Duodenal mucosa (tissue), 2 donors: Measurements from ENCODE around the gene HSP90B1.

Experiments used
- H3K27ac ChIP-seq: one replicate; pipeline ENCODE4 v1.7.0; 2013; ENCODE audit warnings: low read depth, low read length
- H3K27me3 ChIP-seq, 2 donors: one replicate each; pipeline ENCODE4 v1.7.0; 2013; ENCODE audit warnings: low read length in 2 of 2, control low read depth in 1 of 2; ENCODE audit not compliant: insufficient read depth in 2 of 2, control insufficient read depth in 1 of 2
- H3K36me3 ChIP-seq, 2 donors: one replicate each; pipeline ENCODE4 v1.7.0; 2013; ENCODE audit warnings: low read length in 2 of 2, control low read depth in 1 of 2; ENCODE audit not compliant: insufficient read depth in 2 of 2, control insufficient read depth in 1 of 2
- H3K4me1 ChIP-seq, 2 donors: one replicate each; pipeline ENCODE4 v1.7.0; 2013; ENCODE audit warnings: low read length in 2 of 2, control low read depth in 1 of 2; ENCODE audit not compliant: insufficient read depth in 2 of 2, control insufficient read depth in 1 of 2
- H3K4me3 ChIP-seq, 2 donors: one replicate each; pipeline ENCODE4 v1.7.0; 2013; ENCODE audit warnings: low read length in 2 of 2, low read depth in 1 of 2
- H3K9ac ChIP-seq, 2 donors: one replicate each; pipeline ENCODE4 v1.7.0; 2013; ENCODE audit warnings: low read length in 2 of 2, low read depth in 1 of 2
- H3K9me3 ChIP-seq, 2 donors: one replicate each; pipeline ENCODE4 v1.7.0; 2013; ENCODE audit warnings: low read length in 2 of 2, control low read depth in 1 of 2; ENCODE audit not compliant: control insufficient read depth in 1 of 2

The HSP90B1 gene

GRCh38 chr12:103905730-103906349 lies 24.4 kb upstream of the HSP90B1 start:
- Histone ChIP-seq H3K4me1 (no peaks in the 10 kb centered on the region), H3K36me3 (no peaks in the 10 kb centered on the region), H3K4me3 (no peak overlapping the region), H3K27me3 (no peaks in the 10 kb centered on the region), H3K9ac (no peak overlapping the region), H3K9me3 (no peaks in the 10 kb centered on the region), H3K27ac (no peak overlapping the region)

GRCh38 chr12:103908246-103908541 lies 22.0 kb upstream of the HSP90B1 start:
- Histone ChIP-seq H3K4me1 (no peaks in the 10 kb centered on the region), H3K27ac (no peak overlapping the region), H3K4me3 (no peak overlapping the region), H3K27me3 (no peaks in the 10 kb centered on the region), H3K9me3 (no peaks in the 10 kb centered on the region), H3K9ac (no peak overlapping the region), H3K36me3 (no peaks in the 10 kb centered on the region)

- H3K4me3 ChIP-seq, result no peak overlapping the region
- H3K27ac ChIP-seq, result no peak overlapping the region
- H3K27me3 ChIP-seq, result no peaks in the 10 kb centered on the region
- no peak overlapping the region for H3K9ac ChIP-seq
- no peaks in the 10 kb centered on the region for H3K9me3 ChIP-seq
- no peaks in the 10 kb centered on the region for H3K4me1 ChIP-seq
- H3K36me3 ChIP-seq, result no peaks in the 10 kb centered on the region
Observed at GRCh38 chr12:103908877-103909276, 21.3 kb upstream of the HSP90B1 start.

- no peaks in the 10 kb centered on the region for H3K9me3 ChIP-seq
- no peaks in the 10 kb centered on the region for H3K27me3 ChIP-seq
- no peak overlapping the region for H3K27ac ChIP-seq
- H3K4me1 ChIP-seq, result no peaks in the 10 kb centered on the region
- no peaks in the 10 kb centered on the region for H3K36me3 ChIP-seq
- H3K9ac ChIP-seq, result no peak overlapping the region
- H3K4me3 ChIP-seq, result no peak overlapping the region
Observed at GRCh38 chr12:103909811-103910210, 20.4 kb upstream of the HSP90B1 start.

GRCh38 chr12:103912069-103912468 lies 18.1 kb upstream of the HSP90B1 start:
- Histone ChIP-seq H3K9me3 (no peaks in the 10 kb centered on the region), H3K4me3 (no peak overlapping the region), H3K36me3 (no peaks in the 10 kb centered on the region), H3K4me1 (no peaks in the 10 kb centered on the region), H3K27ac (no peak overlapping the region), H3K27me3 (no peaks in the 10 kb centered on the region), H3K9ac (no peak overlapping the region)

GRCh38 chr12:103913100-103913499 lies 17.1 kb upstream of the HSP90B1 start:
- H3K9ac ChIP-seq, result no peak overlapping the region
- H3K9me3 ChIP-seq, result no peaks in the 10 kb centered on the region
- no peak overlapping the region for H3K27ac ChIP-seq
- H3K4me3 ChIP-seq, result no peak overlapping the region
- no peaks in the 10 kb centered on the region for H3K36me3 ChIP-seq
- H3K27me3 ChIP-seq, result no peaks in the 10 kb centered on the region
- no peaks in the 10 kb centered on the region for H3K4me1 ChIP-seq

- Histone ChIP-seq H3K9me3 (no peaks in the 10 kb centered on the region), H3K27ac (no peak overlapping the region), H3K4me1 (no peaks in the 10 kb centered on the region), H3K36me3 (no peaks in the 10 kb centered on the region), H3K9ac (no peak overlapping the region), H3K27me3 (no peaks in the 10 kb centered on the region), H3K4me3 (no peak overlapping the region)
Observed at GRCh38 chr12:103915306-103915705, 14.9 kb upstream of the HSP90B1 start.

GRCh38 chr12:103917873-103918272 lies 12.3 kb upstream of the HSP90B1 start:
- H3K9me3 ChIP-seq, result no peaks in the 10 kb centered on the region
- H3K27me3 ChIP-seq, result no peaks in the 10 kb centered on the region
- no peak overlapping the region for H3K4me3 ChIP-seq
- no peak overlapping the region for H3K27ac ChIP-seq
- H3K9ac ChIP-seq, result no peak overlapping the region
- H3K4me1 ChIP-seq, result no peaks in the 10 kb centered on the region
- H3K36me3 ChIP-seq, result no peaks in the 10 kb centered on the region

- H3K4me3 ChIP-seq, result no peak overlapping the region
- H3K4me1 ChIP-seq, result peaks cover 7 to 10% of the 10 kb centered on the region in 2 donors
- no peak overlapping the region for H3K9ac ChIP-seq
- H3K9me3 ChIP-seq, result no peaks in the 10 kb centered on the region
- no peaks in the 10 kb centered on the region for H3K36me3 ChIP-seq
- H3K27ac ChIP-seq, result no peak overlapping the region
- H3K27me3 ChIP-seq, result no peaks in the 10 kb centered on the region
Observed at GRCh38 chr12:103924761-103925641, 5.2 kb upstream of the HSP90B1 start.

GRCh38 chr12:103928682-103929045 lies 1.5 kb upstream of the HSP90B1 start:
- peaks cover 7 to 8% of the 10 kb centered on the region in 2 donors for H3K36me3 ChIP-seq
- no peaks in the 10 kb centered on the region for H3K9me3 ChIP-seq
- H3K27me3 ChIP-seq, result no peaks in the 10 kb centered on the region
- peaks cover 31 to 32% of the 10 kb centered on the region in 2 donors for H3K4me1 ChIP-seq
- H3K27ac ChIP-seq, result peak overlapping the region; percentile 96
- H3K9ac ChIP-seq, result peak overlapping the region; percentile 60 to 86
- peak overlapping the region; percentile 65 to 86 for H3K4me3 ChIP-seq
